Lung (tissue), 12 donors: ENCODE data around the gene MEGF9. TPM values are rescaled to one million over a fixed set of nuclear protein-coding genes. Genes with fewer than 3 reads are reported as not detected.

Experiments used
- ATAC-seq: fragments of 200-7000 bp; cut with Tn5 transposase; one replicate; pipeline ENCODE4 v1.9.1; 2020; ENCODE audit warnings: moderate number of reproducible peaks; ENCODE audit not compliant: insufficient read depth, low FRiP score
- DNase-seq, 3 donors: peaks; one replicate each; pipeline ENCODE4 v3.0.0-alpha.2; 2013 to 2017
- H3K27ac ChIP-seq, 2 donors: one replicate each; pipeline ENCODE4 v1.5.1; 2013; ENCODE audit warnings: mild to moderate bottlenecking in 2 of 2, moderate library complexity in 2 of 2, control low read depth in 1 of 2, inconsistent platforms in 1 of 2, low read depth in 1 of 2, low read length in 1 of 2
- H3K27me3 ChIP-seq, 3 donors: one replicate each; pipeline ENCODE4 v1.5.1; 2013; ENCODE audit warnings: low read length in 2 of 3; ENCODE audit not compliant: control insufficient read depth in 3 of 3, insufficient read depth in 3 of 3
- H3K36me3 ChIP-seq, 4 donors: one replicate each; pipeline ENCODE4 v1.5.1; 2013; ENCODE audit warnings: low read length in 4 of 4, mild to moderate bottlenecking in 1 of 4, moderate library complexity in 1 of 4; ENCODE audit not compliant: control insufficient read depth in 4 of 4, insufficient read depth in 4 of 4
- H3K4me1 ChIP-seq, 5 donors: one replicate each; pipeline ENCODE4 v1.5.1; 2013; ENCODE audit warnings: low read length in 5 of 5, mild to moderate bottlenecking in 2 of 5, moderate library complexity in 1 of 5; ENCODE audit not compliant: control insufficient read depth in 5 of 5, insufficient read depth in 5 of 5
- H3K4me3 ChIP-seq: one replicate; pipeline ENCODE4 v1.5.1; 2013; ENCODE audit warnings: mild to moderate bottlenecking, control low read depth, moderate library complexity
- H3K9ac ChIP-seq, 2 donors: one replicate each; pipeline ENCODE4 v1.5.1; 2013; ENCODE audit warnings: low read length in 2 of 2, control low read depth in 1 of 2; ENCODE audit not compliant: insufficient read depth in 1 of 2
- H3K9me3 ChIP-seq, 4 donors: one replicate each; pipeline ENCODE4 v1.5.1; 2013; ENCODE audit warnings: low read length in 3 of 4, mild to moderate bottlenecking in 1 of 4, moderate library complexity in 1 of 4; ENCODE audit not compliant: control insufficient read depth in 4 of 4, insufficient read depth in 3 of 4
- WGBS, 2 donors: extraction: QIAGEN DNeasy Blood & Tissue Kit; methylation state at CpG; one replicate each; pipeline ENCODE4 v1.1.7; 2013; 5-methylcytosine and 5-hydroxymethylcytosine counted together
- polyA plus RNA-seq, 2 donors: library from polyadenylated mRNA; stranded (reverse); fragments of 200-250 nt; gene quantifications; one replicate each; pipeline ENCODE4 v1.2.1, GENCODE V29; 2013
- total RNA-seq, 2 donors: library from RNA; depleted of rRNA in 1 of 2; stranded (reverse); fragments of >200 nt in 1 of 2; gene quantifications; one replicate each; pipeline ENCODE4 v1.2.1, GENCODE V29; 2014 to 2021
- TF ChIP-seq, protein P1 (sequence below): IDR thresholded peaks from 2 replicates; pipeline ENCODE4 v1.5.1; 2012; ENCODE audit warnings: mild to moderate bottlenecking; ENCODE audit errors: control extremely low read depth, extremely low read depth
- donor health status: control.
- donor health status: control.
- donor health status: Bipolar disorder and iron deficiency.
- donor health status: healthy.
- donor health status: DM: yes; HTN: yes; CAD: no.

Gene MEGF9
- total and polyA plus RNA-seq, 4 donors = 19.2 to 48.3 (median 30.6) TPM

DNA sequence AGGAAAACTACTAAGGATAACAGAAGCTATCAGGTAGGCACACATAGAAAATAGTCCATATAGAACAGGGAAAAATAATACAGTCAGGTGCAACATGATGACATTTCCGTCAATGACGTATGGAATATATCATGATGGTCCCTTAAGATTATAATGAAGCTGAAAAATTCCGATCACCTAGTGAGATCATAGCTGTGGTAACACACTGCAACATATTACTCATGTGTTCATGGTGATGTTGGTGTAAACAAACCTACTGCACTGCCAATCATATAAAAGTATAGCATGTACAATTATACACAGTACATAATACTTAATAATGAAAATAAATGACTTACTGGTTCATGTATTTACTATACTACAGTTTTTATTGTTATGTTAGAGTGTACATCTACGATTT, 60.0 kb downstream of the MEGF9 start:
- WGBS, 2 donors = 95 to 96% methylated on average over 4 of the region's 4 CpGs
- ATAC-seq = no peak
- H3K27me3 ChIP-seq = no peaks in the 10 kb centered on the region
- TF ChIP-seq, protein P1, sequence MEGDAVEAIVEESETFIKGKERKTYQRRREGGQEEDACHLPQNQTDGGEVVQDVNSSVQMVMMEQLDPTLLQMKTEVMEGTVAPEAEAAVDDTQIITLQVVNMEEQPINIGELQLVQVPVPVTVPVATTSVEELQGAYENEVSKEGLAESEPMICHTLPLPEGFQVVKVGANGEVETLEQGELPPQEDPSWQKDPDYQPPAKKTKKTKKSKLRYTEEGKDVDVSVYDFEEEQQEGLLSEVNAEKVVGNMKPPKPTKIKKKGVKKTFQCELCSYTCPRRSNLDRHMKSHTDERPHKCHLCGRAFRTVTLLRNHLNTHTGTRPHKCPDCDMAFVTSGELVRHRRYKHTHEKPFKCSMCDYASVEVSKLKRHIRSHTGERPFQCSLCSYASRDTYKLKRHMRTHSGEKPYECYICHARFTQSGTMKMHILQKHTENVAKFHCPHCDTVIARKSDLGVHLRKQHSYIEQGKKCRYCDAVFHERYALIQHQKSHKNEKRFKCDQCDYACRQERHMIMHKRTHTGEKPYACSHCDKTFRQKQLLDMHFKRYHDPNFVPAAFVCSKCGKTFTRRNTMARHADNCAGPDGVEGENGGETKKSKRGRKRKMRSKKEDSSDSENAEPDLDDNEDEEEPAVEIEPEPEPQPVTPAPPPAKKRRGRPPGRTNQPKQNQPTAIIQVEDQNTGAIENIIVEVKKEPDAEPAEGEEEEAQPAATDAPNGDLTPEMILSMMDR = no peak
- no peaks in the 10 kb centered on the region for H3K9me3 ChIP-seq
- H3K36me3 ChIP-seq = peaks cover 0 to 3% (median 1%) of the 10 kb centered on the region in 4 donors
- no peak overlapping the region for H3K27ac ChIP-seq
- H3K4me1 ChIP-seq = no peaks in the 10 kb centered on the region
- no peak overlapping the region for H3K4me3 ChIP-seq
- DNase-seq = no peak
- no peak overlapping the region for H3K9ac ChIP-seq

DNA sequence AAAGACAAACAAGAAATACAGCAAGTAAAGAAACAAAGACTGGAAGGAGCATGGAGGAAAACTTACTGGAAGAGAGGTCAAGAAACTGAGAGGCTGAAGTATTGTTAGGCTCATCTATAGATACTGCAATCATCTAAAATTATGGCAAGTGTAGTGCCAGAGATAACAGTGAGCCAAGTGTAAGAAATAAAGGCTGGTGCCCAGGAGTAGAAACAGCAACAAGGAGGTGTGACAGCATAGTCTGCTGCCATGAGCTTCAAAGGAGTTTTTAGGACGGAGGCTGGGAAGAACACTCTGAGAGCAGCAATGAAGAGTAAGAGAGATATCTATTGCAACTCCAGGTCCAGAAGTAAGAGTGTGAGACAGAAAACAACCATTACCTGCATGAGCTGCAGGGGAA, 60.5 kb downstream of the MEGF9 start:
- no peaks in the 10 kb centered on the region for H3K27me3 ChIP-seq
- 88 to 93% methylated on average over 1 of the region's 1 CpG for WGBS, 2 donors
- DNase-seq (no peak), ATAC-seq (no peak)
- H3K27ac ChIP-seq = no peak overlapping the region
- H3K4me1 ChIP-seq = no peaks in the 10 kb centered on the region
- TF ChIP-seq, protein P1 = no peak
- H3K36me3 ChIP-seq = peaks cover 0 to 3% (median under 1%) of the 10 kb centered on the region in 4 donors
- no peak overlapping the region for H3K4me3 ChIP-seq
- no peaks in the 10 kb centered on the region for H3K9me3 ChIP-seq
- H3K9ac ChIP-seq = no peak overlapping the region

DNA sequence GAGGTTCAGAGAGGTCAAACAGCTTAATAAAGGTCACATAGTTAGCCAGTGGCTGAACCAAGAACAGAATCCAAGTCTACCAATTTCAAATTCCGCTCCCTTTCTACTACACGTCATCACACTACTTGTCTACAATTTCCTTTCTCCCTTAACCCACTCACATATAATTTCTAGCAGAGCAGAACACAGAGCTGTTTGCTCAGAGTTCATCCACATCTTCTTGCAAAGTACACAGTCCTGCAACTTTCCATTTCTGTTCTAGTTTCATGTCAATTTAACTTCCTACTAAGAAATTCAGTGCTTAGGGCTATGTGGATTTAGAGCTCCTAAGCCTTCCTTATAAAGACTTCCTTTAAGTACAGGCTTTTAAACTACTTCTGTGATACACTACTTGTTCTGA, 61.3 kb downstream of the MEGF9 start:
- 92 to 94% methylated on average over 2 of the region's 2 CpGs for WGBS, 2 donors
- no peak overlapping the region for H3K9ac ChIP-seq
- DNase-seq (no peak), ATAC-seq (no peak)
- TF ChIP-seq, protein P1 = no peak
- no peaks in the 10 kb centered on the region for H3K9me3 ChIP-seq
- H3K4me1 ChIP-seq = no peaks in the 10 kb centered on the region
- H3K27ac ChIP-seq = no peak overlapping the region
- no peak overlapping the region for H3K4me3 ChIP-seq
- peaks cover 0 to 3% (median under 1%) of the 10 kb centered on the region in 4 donors for H3K36me3 ChIP-seq
- no peaks in the 10 kb centered on the region for H3K27me3 ChIP-seq

DNA sequence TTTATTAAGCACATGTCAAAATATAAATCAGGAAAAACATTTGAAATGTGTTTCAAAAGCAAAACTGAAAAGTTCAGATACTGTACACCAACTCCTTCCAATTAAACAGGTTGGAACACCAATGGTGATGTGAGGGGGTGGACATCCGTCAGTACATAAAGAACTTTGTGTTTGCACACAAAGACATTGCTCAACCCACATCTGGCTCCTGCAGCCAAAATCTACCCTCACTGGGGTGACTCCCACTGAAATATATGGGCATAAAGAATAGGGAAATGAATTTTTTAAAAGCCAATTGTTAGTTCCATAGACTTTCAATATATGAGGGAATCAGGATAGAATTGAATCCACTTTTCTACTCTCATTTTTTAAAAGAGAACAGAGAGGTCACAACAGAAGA, 63.9 kb downstream of the MEGF9 start:
- ATAC-seq (no peak), DNase-seq (no peak)
- Histone ChIP-seq H3K27me3 (no peaks in the 10 kb centered on the region), H3K36me3 (peaks cover 0 to 2% (median under 1%) of the 10 kb centered on the region in 4 donors), H3K27ac (no peak overlapping the region), H3K4me3 (no peak overlapping the region), H3K9ac (no peak overlapping the region), H3K9me3 (no peaks in the 10 kb centered on the region), H3K4me1 (peaks cover 0 to 5% (median 0%) of the 10 kb centered on the region in 5 donors)
- TF ChIP-seq, protein P1 = no peak
- WGBS, 2 donors = 38 to 60% methylated on average over 1 of the region's 1 CpG
